ENCODE data around the gene CT45A2. TPM values are rescaled to one million over a fixed set of nuclear protein-coding genes. Genes with fewer than 3 reads are reported as not detected.

The CT45A2 gene
- not detected in 2 replicates for total RNA-seq

GRCh38 chrX:135819912-135820311 is at the start of gene CT45A2:
CT45A2 (minus strand) TSS chrX:135820012; CDS start chrX:135816265, 3,747 bp downstream.

GRCh38 chrX:135854438-135854837 is 34.6 kb upstream of the CT45A2 start, which contains the start of gene CT45A8:
CT45A8 (minus strand) TSS chrX:135854538; CDS start chrX:135850783, 3,755 bp downstream.

GRCh38 chrX:135837180-135837579 is 17.4 kb upstream of the CT45A2 start, which contains the start of gene CT45A7:
CT45A7 (minus strand) TSS chrX:135837280; CDS start chrX:135833533, 3,747 bp downstream.

GRCh38 chrX:135802687-135803086 is 17.1 kb downstream of the CT45A2 start, which contains the start of gene CT45A6:
CT45A6 (minus strand) TSS chrX:135802787; CDS start chrX:135798993, 3,794 bp downstream.

GRCh38 chrX:135785403-135785802 is 34.4 kb downstream of the CT45A2 start, which contains the start of gene CT45A5:
CT45A5 (minus strand) TSS chrX:135785503; CDS start chrX:135781729, 3,774 bp downstream.

GRCh38 chrX:135768091-135768490 is 51.7 kb downstream of the CT45A2 start, which contains the start of gene CT45A3:
CT45A3 (minus strand) TSS chrX:135768191; CDS start chrX:135764444, 3,747 bp downstream.

Other genes starting within 250 kb of the CT45A2 start
- not detected in 2 replicates for gene CT45A1, start 106.4 kb downstream of the CT45A2 start, total RNA-seq
- not detected in 2 replicates for gene CT45A3, start 51.8 kb downstream of the CT45A2 start, total RNA-seq
- gene CT45A5, start 34.5 kb downstream of the CT45A2 start, total RNA-seq, result not detected in 2 replicates
- not detected in 2 replicates for gene CT45A6, start 17.2 kb downstream of the CT45A2 start, total RNA-seq
- gene CT45A7, start 17.3 kb upstream of the CT45A2 start, total RNA-seq, result not detected in 2 replicates
- not detected in 2 replicates for gene CT45A8, start 34.5 kb upstream of the CT45A2 start, total RNA-seq
- gene CT45A9, start 51.8 kb upstream of the CT45A2 start, total RNA-seq, result not detected in 2 replicates
- not detected in 2 replicates for gene CT45A10, start 73.4 kb upstream of the CT45A2 start, total RNA-seq
- gene SAGE1, start 73.7 kb upstream of the CT45A2 start, total RNA-seq, result not detected in 2 replicates
- gene MMGT1, start 154.0 kb upstream of the CT45A2 start, total RNA-seq, result 20.2 and 20.5 TPM in 2 replicates
- 20.8 and 21.6 TPM in 2 replicates for gene SLC9A6, start 165.4 kb upstream of the CT45A2 start, total RNA-seq

Data from myometrial cell (primary cell).